ENCODE measurements around the gene ILDR2. TPM values are rescaled to one million over a fixed set of nuclear protein-coding genes. Genes with fewer than 3 reads are reported as not detected.

The ILDR2 gene
- total and polyA plus RNA-seq, 8 donors, result 0.09 to 0.95 (median 0.33) TPM

- Histone ChIP-seq H3K27ac (no peak overlapping the region), H3K36me3 (no peaks in the 10 kb centered on the region), H3K27me3 (peaks cover 0 to 25% (median 1%) of the 10 kb centered on the region in 4 donors), H3K4me1 (no peaks in the 10 kb centered on the region), H3K4me3 (no peak overlapping the region), H3K9me3 (no peaks in the 10 kb centered on the region)
- intact Hi-C loops (cut with DNase I), result no loop called here
- TF ChIP-seq, protein P1, sequence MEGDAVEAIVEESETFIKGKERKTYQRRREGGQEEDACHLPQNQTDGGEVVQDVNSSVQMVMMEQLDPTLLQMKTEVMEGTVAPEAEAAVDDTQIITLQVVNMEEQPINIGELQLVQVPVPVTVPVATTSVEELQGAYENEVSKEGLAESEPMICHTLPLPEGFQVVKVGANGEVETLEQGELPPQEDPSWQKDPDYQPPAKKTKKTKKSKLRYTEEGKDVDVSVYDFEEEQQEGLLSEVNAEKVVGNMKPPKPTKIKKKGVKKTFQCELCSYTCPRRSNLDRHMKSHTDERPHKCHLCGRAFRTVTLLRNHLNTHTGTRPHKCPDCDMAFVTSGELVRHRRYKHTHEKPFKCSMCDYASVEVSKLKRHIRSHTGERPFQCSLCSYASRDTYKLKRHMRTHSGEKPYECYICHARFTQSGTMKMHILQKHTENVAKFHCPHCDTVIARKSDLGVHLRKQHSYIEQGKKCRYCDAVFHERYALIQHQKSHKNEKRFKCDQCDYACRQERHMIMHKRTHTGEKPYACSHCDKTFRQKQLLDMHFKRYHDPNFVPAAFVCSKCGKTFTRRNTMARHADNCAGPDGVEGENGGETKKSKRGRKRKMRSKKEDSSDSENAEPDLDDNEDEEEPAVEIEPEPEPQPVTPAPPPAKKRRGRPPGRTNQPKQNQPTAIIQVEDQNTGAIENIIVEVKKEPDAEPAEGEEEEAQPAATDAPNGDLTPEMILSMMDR (IDR thresholded peaks at IDR 0.05), result no peak
- WGBS, 2 donors, result 51 to 61% methylated on average over 3 of the region's 3 CpGs
- FAIRE-seq, result no peak
- DNase-seq, result no peak
- ATAC-seq, result no peak
These were observed 3.1 kb downstream of the ILDR2 start for GRCh38 chr1:166972193-166972592.

DNA sequence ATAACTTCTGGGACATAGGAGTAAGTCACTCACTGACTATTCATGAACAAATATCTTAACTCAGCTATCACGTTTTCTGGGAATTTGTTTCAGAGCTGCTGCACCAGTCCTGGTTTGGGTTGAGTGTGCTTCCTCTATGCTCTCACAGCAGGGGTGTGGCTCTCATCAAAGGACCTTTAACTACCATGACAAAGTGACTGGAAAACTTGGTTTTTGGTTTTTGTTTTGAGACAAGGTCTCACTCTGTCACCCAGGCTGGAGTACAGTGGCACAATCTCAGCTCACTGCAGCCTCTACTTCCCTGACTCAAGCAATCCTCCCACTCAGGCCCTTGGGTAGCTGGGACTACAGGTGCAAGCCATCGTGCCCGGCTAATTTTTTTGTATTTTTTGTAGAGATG, 4.1 kb downstream of the ILDR2 start:
- WGBS, 2 donors, result 66 to 75% methylated on average over 3 of the region's 3 CpGs
- ATAC-seq (no peak), DNase-seq (no peak), FAIRE-seq (no peak)
- Histone ChIP-seq H3K36me3 (no peaks in the 10 kb centered on the region), H3K9me3 (no peaks in the 10 kb centered on the region), H3K4me3 (no peak overlapping the region), H3K27me3 (peaks cover 0 to 25% (median 1%) of the 10 kb centered on the region in 4 donors), H3K27ac (no peak overlapping the region), H3K4me1 (no peaks in the 10 kb centered on the region)
- intact Hi-C loops (cut with DNase I), result no loop called here
- TF ChIP-seq, protein P1 (IDR thresholded peaks at IDR 0.05), result no peak

DNA sequence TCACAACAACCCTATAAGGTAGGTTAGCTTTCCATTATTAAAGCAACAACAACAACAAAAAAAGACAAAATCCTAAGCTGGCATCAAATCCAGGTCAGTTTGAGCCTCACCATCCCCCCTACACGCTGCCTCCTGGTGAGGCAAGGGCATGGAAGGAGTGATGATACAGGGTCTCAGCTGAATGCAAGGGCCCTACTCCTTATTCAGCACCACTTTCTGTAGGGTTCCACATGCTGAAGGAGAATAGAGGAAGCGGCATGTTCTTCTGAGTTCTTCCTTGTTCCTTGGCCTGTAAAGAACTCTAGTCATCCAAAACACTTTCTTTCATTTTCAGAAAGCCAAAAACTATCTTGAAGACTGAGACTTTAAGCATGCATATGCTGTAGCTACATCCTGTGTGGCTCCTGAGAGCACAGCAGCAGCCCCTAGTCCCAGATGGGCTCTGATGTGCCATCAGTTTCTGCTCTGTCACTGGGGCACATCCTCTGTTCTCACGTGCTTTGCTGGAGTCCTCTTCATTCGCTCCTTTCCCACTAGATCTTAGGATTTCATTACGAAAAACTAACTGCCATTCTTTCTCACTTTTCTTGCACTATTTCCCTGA, 6.2 kb downstream of the ILDR2 start:
- ATAC-seq (no peak), FAIRE-seq (no peak), DNase-seq (no peak)
- H3K36me3 ChIP-seq, result no peaks in the 10 kb centered on the region
- TF ChIP-seq, protein P1 (IDR thresholded peaks at IDR 0.05), result no peak
- H3K9me3 ChIP-seq, result no peaks in the 10 kb centered on the region
- intact Hi-C loops (cut with DNase I), result no loop called here
- WGBS, 2 donors, result 67 to 81% methylated on average over 5 of the region's 5 CpGs
- no peak overlapping the region for H3K27ac ChIP-seq
- no peaks in the 10 kb centered on the region for H3K4me1 ChIP-seq
- no peak overlapping the region for H3K4me3 ChIP-seq
- peaks cover 0 to 25% (median 1%) of the 10 kb centered on the region in 4 donors for H3K27me3 ChIP-seq

- DNase-seq, result no peak
- TF ChIP-seq, protein P1 (IDR thresholded peaks at IDR 0.05), result no peak
- no peak for ATAC-seq
- Histone ChIP-seq H3K9me3 (no peaks in the 10 kb centered on the region), H3K36me3 (no peaks in the 10 kb centered on the region), H3K4me1 (no peaks in the 10 kb centered on the region), H3K27me3 (no peaks in the 10 kb centered on the region), H3K27ac (no peak overlapping the region), H3K4me3 (no peak overlapping the region)
- 81 to 86% methylated on average over 1 of the region's 1 CpG for WGBS, 2 donors
- FAIRE-seq, result no peak
- intact Hi-C loops (cut with DNase I), result no loop called here
These were observed 14.4 kb downstream of the ILDR2 start for GRCh38 chr1:166960858-166961474.

GRCh38 chr1:166956872-166957271, 18.5 kb downstream of the ILDR2 start:
- DNase-seq (no peak), FAIRE-seq (no peak), ATAC-seq (no peak)
- H3K4me1 ChIP-seq, result no peaks in the 10 kb centered on the region
- no peak overlapping the region for H3K27ac ChIP-seq
- TF ChIP-seq, protein P1 (IDR thresholded peaks at IDR 0.05), result no peak
- intact Hi-C loops (cut with DNase I), result no loop called here
- H3K9me3 ChIP-seq, result no peaks in the 10 kb centered on the region
- H3K4me3 ChIP-seq, result no peak overlapping the region
- no peaks in the 10 kb centered on the region for H3K27me3 ChIP-seq
- H3K36me3 ChIP-seq, result no peaks in the 10 kb centered on the region
- WGBS, 2 donors, result 89 to 98% methylated on average over 2 of the region's 2 CpGs
